22Rv1 (cell line): ENCODE measurements around the gene ALG6.

Source experiments
- H3K27ac ChIP-seq: fragments of 450-650 bp; 2 replicates; pipeline ENCODE4 v1.5.1; 2017
- ZFX ChIP-seq: fragments of 450-650 bp; IDR thresholded peaks from 2 replicates; pipeline ENCODE4 v1.6.1; 2017; ENCODE audit warnings: antibody characterized with exemption, borderline replicate concordance
- TF ChIP-seq, protein P1 (sequence below): fragments of 450-650 bp; IDR thresholded peaks from 2 replicates; pipeline ENCODE4 v1.5.1; 2017; ENCODE audit warnings: mild to moderate bottlenecking

The ALG6 gene

DNA sequence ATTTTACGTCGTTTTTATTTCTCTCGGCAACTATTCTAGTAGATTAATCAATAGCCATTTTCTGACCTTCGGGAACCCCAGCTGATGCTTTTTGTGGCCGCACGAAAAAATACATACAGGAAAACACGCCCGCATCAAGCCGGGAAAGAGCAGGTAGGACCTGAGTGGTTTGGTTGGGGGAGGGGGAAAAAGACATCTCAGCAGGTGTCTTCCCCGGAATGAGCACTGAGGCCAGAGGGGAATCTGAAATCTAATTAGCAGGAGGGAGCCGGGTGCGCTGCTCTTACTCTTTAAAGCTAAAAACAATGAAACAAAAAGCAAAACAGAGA lies 45.7 kb upstream of the ALG6 start:
- H3K27ac ChIP-seq = no peak overlapping the region
- TF ChIP-seq ZFX = no peak
- TF ChIP-seq, protein P1, sequence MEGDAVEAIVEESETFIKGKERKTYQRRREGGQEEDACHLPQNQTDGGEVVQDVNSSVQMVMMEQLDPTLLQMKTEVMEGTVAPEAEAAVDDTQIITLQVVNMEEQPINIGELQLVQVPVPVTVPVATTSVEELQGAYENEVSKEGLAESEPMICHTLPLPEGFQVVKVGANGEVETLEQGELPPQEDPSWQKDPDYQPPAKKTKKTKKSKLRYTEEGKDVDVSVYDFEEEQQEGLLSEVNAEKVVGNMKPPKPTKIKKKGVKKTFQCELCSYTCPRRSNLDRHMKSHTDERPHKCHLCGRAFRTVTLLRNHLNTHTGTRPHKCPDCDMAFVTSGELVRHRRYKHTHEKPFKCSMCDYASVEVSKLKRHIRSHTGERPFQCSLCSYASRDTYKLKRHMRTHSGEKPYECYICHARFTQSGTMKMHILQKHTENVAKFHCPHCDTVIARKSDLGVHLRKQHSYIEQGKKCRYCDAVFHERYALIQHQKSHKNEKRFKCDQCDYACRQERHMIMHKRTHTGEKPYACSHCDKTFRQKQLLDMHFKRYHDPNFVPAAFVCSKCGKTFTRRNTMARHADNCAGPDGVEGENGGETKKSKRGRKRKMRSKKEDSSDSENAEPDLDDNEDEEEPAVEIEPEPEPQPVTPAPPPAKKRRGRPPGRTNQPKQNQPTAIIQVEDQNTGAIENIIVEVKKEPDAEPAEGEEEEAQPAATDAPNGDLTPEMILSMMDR = no peak

DNA sequence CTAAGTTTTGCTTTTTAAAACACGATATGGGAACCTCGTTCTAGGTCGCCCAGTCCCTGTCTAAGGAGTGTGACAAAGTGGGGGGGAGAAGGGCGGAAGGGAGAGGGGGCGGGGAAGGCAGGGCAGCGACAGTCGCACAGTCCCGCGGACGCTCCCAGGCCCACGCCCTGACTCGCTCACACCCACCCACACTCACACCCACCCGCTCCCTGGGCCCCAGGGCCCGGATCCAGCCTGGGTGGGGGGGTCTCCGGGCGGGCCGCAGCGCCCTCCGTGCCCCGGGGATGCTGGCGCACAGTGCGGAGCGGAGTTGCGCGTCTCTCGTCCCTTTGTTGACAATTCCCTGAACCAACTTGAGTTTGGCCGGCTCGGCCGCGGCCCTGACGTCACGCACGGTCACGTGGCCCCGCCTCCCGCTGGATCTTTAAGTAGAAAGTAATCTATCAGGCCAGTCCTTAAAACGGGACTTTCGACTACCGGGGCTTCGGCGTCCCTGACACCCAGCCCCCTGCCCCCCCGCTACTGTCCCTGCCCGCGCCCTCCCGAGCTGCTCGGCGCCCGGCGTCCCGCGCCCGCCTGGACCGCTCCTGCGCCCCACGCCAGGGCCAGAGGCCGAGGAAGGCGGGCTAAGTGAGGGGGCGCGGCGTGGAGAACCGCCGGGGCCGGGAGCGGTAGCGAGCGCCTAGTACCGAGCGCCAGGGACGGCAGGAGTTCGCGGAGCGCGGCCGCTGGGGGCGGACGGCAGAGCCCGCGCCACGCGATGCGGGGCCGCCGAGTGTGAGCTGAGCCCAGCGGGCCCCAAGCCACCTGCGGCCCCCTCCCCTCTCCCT lies 45.1 kb upstream of the ALG6 start, which contains the start of gene FOXD3:
FOXD3 (plus strand) TSS at position 454 of the 830 bp plus-strand sequence. CDS start 492 bp downstream, outside the sequence.
- no peak for TF ChIP-seq ZFX
- TF ChIP-seq, protein P1 = no peak
- no peak within 1 kb of the TSS for H3K27ac ChIP-seq

DNA sequence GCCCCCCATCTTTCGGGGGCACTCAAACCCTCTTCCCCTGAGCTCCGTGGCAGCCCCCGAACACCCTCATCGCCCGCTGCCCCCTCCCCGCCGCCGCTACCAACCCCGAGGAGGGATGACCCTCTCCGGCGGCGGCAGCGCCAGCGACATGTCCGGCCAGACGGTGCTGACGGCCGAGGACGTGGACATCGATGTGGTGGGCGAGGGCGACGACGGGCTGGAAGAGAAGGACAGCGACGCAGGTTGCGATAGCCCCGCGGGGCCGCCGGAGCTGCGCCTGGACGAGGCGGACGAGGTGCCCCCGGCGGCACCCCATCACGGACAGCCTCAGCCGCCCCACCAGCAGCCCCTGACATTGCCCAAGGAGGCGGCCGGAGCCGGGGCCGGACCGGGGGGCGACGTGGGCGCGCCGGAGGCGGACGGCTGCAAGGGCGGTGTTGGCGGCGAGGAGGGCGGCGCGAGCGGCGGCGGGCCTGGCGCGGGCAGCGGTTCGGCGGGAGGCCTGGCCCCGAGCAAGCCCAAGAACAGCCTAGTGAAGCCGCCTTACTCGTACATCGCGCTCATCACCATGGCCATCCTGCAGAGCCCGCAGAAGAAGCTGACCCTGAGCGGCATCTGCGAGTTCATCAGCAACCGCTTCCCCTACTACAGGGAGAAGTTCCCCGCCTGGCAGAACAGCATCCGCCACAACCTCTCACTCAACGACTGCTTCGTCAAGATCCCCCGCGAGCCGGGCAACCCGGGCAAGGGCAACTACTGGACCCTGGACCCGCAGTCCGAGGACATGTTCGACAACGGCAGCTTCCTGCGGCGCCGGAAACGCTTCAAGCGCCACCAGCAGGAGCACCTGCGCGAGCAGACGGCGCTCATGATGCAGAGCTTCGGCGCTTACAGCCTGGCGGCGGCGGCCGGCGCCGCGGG lies 44.2 kb upstream of the ALG6 start:
- no peak overlapping the region for H3K27ac ChIP-seq
- TF ChIP-seq ZFX = no peak
- TF ChIP-seq, protein P1 = peak; percentile 33; the same call in 1 of the 2 replicates

DNA sequence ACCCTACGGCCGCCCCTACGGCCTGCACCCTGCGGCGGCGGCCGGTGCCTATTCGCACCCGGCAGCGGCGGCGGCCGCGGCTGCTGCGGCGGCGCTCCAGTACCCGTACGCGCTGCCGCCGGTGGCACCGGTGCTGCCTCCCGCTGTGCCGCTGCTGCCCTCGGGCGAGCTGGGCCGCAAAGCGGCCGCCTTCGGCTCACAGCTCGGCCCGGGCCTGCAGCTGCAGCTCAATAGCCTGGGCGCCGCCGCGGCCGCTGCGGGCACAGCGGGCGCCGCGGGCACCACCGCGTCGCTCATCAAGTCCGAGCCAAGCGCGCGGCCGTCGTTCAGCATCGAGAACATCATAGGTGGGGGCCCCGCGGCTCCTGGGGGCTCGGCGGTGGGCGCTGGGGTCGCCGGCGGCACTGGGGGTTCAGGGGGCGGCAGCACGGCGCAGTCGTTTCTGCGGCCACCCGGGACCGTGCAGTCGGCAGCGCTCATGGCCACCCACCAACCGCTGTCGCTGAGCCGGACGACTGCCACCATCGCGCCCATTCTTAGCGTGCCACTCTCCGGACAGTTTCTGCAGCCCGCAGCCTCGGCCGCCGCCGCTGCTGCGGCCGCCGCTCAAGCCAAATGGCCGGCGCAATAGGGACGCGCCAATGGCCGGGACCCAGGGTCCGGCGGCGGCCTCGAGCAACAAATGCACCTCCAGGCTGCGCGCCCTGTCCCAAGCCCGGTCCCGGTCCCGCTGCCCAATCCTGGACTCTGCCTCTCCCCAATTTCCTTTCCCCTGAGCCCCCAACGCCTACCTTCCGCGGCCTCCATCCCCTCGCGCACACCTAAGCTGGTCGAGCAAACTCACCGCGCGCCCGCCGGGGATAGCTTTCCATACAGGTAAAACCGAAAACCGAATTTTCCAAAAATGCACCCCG lies 43.3 kb upstream of the ALG6 start:
- no peak overlapping the region for H3K27ac ChIP-seq
- no peak for TF ChIP-seq ZFX
- TF ChIP-seq, protein P1 = no peak; the same call in 1 of the 2 replicates

DNA sequence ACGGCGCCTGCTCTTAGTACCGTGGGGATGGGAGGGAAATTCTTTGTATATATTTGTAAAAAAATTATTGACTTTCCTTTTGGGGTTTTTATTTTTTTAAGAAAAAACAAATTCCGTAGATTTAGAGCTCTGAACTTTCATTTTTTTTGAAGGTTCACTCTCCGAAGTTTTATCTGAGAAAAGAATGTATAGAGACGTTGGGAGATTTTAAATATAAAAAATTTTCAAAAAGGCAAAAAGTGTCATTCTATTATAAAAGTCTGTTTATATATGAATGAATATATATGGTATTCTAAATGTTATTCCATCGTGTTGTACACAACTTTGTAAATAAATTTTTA lies 42.7 kb upstream of the ALG6 start:
- TF ChIP-seq ZFX = no peak
- TF ChIP-seq, protein P1 = no peak
- no peak overlapping the region for H3K27ac ChIP-seq

DNA sequence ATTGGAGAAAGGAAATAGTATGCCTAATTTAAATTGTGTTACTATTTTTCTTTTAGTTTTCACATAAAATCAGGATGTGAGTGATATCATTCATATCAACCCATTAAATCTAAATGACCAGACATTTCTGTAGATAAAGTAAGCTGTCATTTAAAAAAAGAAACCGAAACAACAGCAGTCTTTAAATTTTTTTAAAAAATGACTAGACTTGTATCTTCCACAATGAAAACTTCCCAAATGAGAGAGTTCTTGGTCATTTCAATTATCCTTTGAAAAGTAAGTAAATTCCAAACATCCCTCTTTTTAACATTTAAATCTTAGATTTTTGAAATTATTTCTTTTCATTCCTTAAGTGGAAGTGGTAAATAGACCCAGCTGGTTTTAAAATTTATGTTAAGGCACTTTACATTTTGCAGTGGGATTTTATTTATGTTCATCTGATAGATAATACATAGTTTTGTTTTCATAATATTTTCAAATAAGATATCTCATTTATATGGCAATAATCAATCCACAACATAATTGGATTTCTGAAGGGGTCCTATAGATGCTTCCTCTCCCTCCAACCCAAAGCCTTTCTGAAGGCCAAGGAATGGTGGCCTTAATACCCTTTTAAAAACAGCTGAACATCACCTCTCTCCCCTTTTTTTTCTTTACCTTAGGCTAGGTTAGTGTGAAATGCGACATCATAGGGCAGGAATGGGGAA lies 42.0 kb upstream of the ALG6 start:
- no peak overlapping the region for H3K27ac ChIP-seq
- no peak for TF ChIP-seq ZFX
- TF ChIP-seq, protein P1 = no peak
